SU-DHL-6 (cell line): ENCODE data around the gene TPM4.

Source experiments
- EZH2phosphoT487 ChIP-seq: fragments of 200-600 bp; sonication (generic), shearing (Covaris generic); conservative IDR thresholded peaks from 2 replicates; pipeline ENCODE4 v1.6.1; 2018; ENCODE audit warnings: mild to moderate bottlenecking, antibody characterized with exemption, low read length, moderate library complexity, mixed read lengths
- TF ChIP-seq, protein P1 (sequence below): fragments of 200-600 bp; sonication (generic); IDR thresholded peaks from one replicate; pipeline ENCODE4 v1.5.1; 2017; ENCODE audit warnings: antibody characterized with exemption, mild to moderate bottlenecking, low read length, moderate library complexity; ENCODE audit not compliant: insufficient read depth, poor library complexity, severe bottlenecking

GRCh38 chr19:16113727-16114126 is 37.4 kb downstream of the TPM4 start:
- TF ChIP-seq, protein P1, sequence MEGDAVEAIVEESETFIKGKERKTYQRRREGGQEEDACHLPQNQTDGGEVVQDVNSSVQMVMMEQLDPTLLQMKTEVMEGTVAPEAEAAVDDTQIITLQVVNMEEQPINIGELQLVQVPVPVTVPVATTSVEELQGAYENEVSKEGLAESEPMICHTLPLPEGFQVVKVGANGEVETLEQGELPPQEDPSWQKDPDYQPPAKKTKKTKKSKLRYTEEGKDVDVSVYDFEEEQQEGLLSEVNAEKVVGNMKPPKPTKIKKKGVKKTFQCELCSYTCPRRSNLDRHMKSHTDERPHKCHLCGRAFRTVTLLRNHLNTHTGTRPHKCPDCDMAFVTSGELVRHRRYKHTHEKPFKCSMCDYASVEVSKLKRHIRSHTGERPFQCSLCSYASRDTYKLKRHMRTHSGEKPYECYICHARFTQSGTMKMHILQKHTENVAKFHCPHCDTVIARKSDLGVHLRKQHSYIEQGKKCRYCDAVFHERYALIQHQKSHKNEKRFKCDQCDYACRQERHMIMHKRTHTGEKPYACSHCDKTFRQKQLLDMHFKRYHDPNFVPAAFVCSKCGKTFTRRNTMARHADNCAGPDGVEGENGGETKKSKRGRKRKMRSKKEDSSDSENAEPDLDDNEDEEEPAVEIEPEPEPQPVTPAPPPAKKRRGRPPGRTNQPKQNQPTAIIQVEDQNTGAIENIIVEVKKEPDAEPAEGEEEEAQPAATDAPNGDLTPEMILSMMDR: no peak
- no peak for TF ChIP-seq EZH2phosphoT487
